NCI-H460 (cell line): ENCODE measurements around the gene CXCL13. TPM values are rescaled to one million over a fixed set of nuclear protein-coding genes. Genes with fewer than 3 reads are reported as not detected.
"Not testable (repeated sequence)": the region's sequence is repeated elsewhere in the genome, so short reads cannot be mapped to it uniquely, and the experiment has no call there.

Experiments used
- DNase-seq: peaks from one replicate; pipeline ENCODE4 v3.0.0-alpha.2; 2016; ENCODE audit warnings: low read depth; ENCODE audit errors: extremely low read depth
- polyA plus RNA-seq: library from polyadenylated mRNA; depleted of rRNA; stranded (reverse); fragments of >200 nt; gene quantifications from 2 replicates; pipeline ENCODE4 v1.2.3, GENCODE V29; 2014; cell fraction: nucleus; rRNA removed
- total RNA-seq: library from RNA; depleted of rRNA; stranded (reverse); fragments of >200 nt; shearing (Covaris generic); gene quantifications from 2 replicates; pipeline ENCODE4 v1.2.3, GENCODE V29; 2014; rRNA removed

CXCL13 gene
- total RNA-seq: not detected in 2 replicates
- not detected in 2 replicates for polyA plus RNA-seq

- no peak for DNase-seq
Measured at GRCh38 chr4:77605210-77605902, at the start of gene CXCL13. TSS of gene CXCL13 (plus strand) at chr4:77605820. CDS start at chr4:77605866, 46 bp downstream.

GRCh38 chr4:77560170-77560569 is 45.5 kb upstream of the CXCL13 start:
- DNase-seq: no peak

- not testable (repeated sequence) for DNase-seq
Measured at GRCh38 chr4:77561720-77562119, 43.9 kb upstream of the CXCL13 start.

GRCh38 chr4:77564231-77564630 is 41.4 kb upstream of the CXCL13 start:
- no peak for DNase-seq

GRCh38 chr4:77566148-77566547 is 39.5 kb upstream of the CXCL13 start:
- no peak for DNase-seq

- DNase-seq: no peak
Measured at GRCh38 chr4:77567549-77567948, 38.1 kb upstream of the CXCL13 start.

GRCh38 chr4:77570508-77571214 is 35.0 kb upstream of the CXCL13 start:
- DNase-seq: not testable (repeated sequence)

GRCh38 chr4:77576351-77576750 is 29.3 kb upstream of the CXCL13 start:
- DNase-seq: no peak

- no peak for DNase-seq
Measured at GRCh38 chr4:77578145-77578544, 27.5 kb upstream of the CXCL13 start.

GRCh38 chr4:77579406-77580076 is 26.1 kb upstream of the CXCL13 start:
- no peak for DNase-seq

- DNase-seq: no peak
Measured at GRCh38 chr4:77581724-77582123, 23.9 kb upstream of the CXCL13 start.

GRCh38 chr4:77582156-77582555 is 23.5 kb upstream of the CXCL13 start:
- DNase-seq: no peak

- DNase-seq: no peak
Measured at GRCh38 chr4:77582711-77583110, 22.9 kb upstream of the CXCL13 start.

- DNase-seq: no peak
Measured at GRCh38 chr4:77586951-77587383, 18.7 kb upstream of the CXCL13 start.

GRCh38 chr4:77590482-77590881 is 15.1 kb upstream of the CXCL13 start:
- no peak for DNase-seq

- DNase-seq: no peak
Measured at GRCh38 chr4:77591532-77591931, 14.1 kb upstream of the CXCL13 start.

GRCh38 chr4:77593101-77593500 is 12.5 kb upstream of the CXCL13 start:
- DNase-seq: no peak

GRCh38 chr4:77593993-77594392 is 11.6 kb upstream of the CXCL13 start:
- no peak for DNase-seq

GRCh38 chr4:77595364-77595973 is 10.2 kb upstream of the CXCL13 start:
- DNase-seq: no peak

- peak; percentile 19 for DNase-seq
Measured at GRCh38 chr4:77599378-77599777, 6.2 kb upstream of the CXCL13 start.
